GM18505 (cell line): ENCODE measurements around the gene FHIT.

ENCODE experiments used
- ATAC-seq: cut with Tn5 transposase; IDR thresholded peaks from one replicate; pipeline ENCODE4 v1.9.1; 2021; ENCODE audit not compliant: unreplicated experiment
- POLR2A ChIP-seq: IDR thresholded peaks from 4 replicates; pipeline ENCODE4 v1.6.1; 2011; ENCODE audit warnings: borderline replicate concordance; ENCODE audit not compliant: insufficient read depth, insufficient read length; ENCODE audit errors: extremely low read depth

Gene FHIT

GRCh38 chr3:60729056-60729455 lies 522.2 kb downstream of the FHIT start:
- no peak for ATAC-seq
- no peak for TF ChIP-seq POLR2A

- no peak for ATAC-seq
- no peak for TF ChIP-seq POLR2A
These were observed 523.2 kb downstream of the FHIT start for GRCh38 chr3:60728006-60728405.

GRCh38 chr3:60720736-60721135 lies 530.5 kb downstream of the FHIT start:
- ATAC-seq: no peak
- TF ChIP-seq POLR2A: no peak

GRCh38 chr3:60716573-60716972 lies 534.7 kb downstream of the FHIT start:
- no peak for ATAC-seq
- no peak for TF ChIP-seq POLR2A

GRCh38 chr3:60708191-60708975 lies 542.9 kb downstream of the FHIT start:
- ATAC-seq: no peak

GRCh38 chr3:60707452-60708020 lies 543.7 kb downstream of the FHIT start:
- TF ChIP-seq POLR2A: no peak
- ATAC-seq: no peak

More at GRCh38 chr3:60708191-60708975, 542.9 kb downstream of the FHIT start:
- no peak for TF ChIP-seq POLR2A

- TF ChIP-seq POLR2A: no peak
- ATAC-seq: no peak
These were observed 547.1 kb downstream of the FHIT start for GRCh38 chr3:60703956-60704736.

GRCh38 chr3:60703008-60703407 lies 548.2 kb downstream of the FHIT start:
- ATAC-seq: no peak
- TF ChIP-seq POLR2A: no peak

GRCh38 chr3:60698117-60698516 lies 553.1 kb downstream of the FHIT start:
- no peak for ATAC-seq
- no peak for TF ChIP-seq POLR2A

- ATAC-seq: no peak
- TF ChIP-seq POLR2A: no peak
These were observed 554.1 kb downstream of the FHIT start for GRCh38 chr3:60697132-60697531.

- no peak for TF ChIP-seq POLR2A
- no peak for ATAC-seq
These were observed 554.7 kb downstream of the FHIT start for GRCh38 chr3:60696428-60697125.

- no peak for ATAC-seq
- no peak for TF ChIP-seq POLR2A
These were observed 575.8 kb downstream of the FHIT start for GRCh38 chr3:60675424-60675823.

GRCh38 chr3:60674870-60675269 lies 576.4 kb downstream of the FHIT start:
- no peak for ATAC-seq
- TF ChIP-seq POLR2A: no peak
